ENCODE results near the gene RNF183. TPM values are rescaled to one million over a fixed set of nuclear protein-coding genes. Genes with fewer than 3 reads are reported as not detected.
"Not testable (repeated sequence)": the region's sequence is repeated elsewhere in the genome, so short reads cannot be mapped to it uniquely, and the experiment has no call there.

RNF183 gene
- total RNA-seq, 1 experiment from 2014 or later, result not detected

GRCh38 chr9:113317777-113318176, 14.6 kb upstream of the RNF183 start:
- no peak for DNase-seq (ENCODE audit: low read depth)

- no peak for DNase-seq (ENCODE audit: low read depth)
Measured at GRCh38 chr9:113316030-113316429, 12.9 kb upstream of the RNF183 start.

- no peak for DNase-seq (ENCODE audit: low read depth)
Measured at GRCh38 chr9:113315231-113315630, 12.1 kb upstream of the RNF183 start.

- DNase-seq (ENCODE audit: low read depth), result no peak
Measured at GRCh38 chr9:113313261-113313660, 10.1 kb upstream of the RNF183 start.

- no peak for DNase-seq (ENCODE audit: low read depth)
Measured at GRCh38 chr9:113311961-113312360, 8.8 kb upstream of the RNF183 start.

- DNase-seq (ENCODE audit: low read depth), result no peak
Measured at GRCh38 chr9:113310538-113310937, 7.4 kb upstream of the RNF183 start.

GRCh38 chr9:113309204-113309813, 6.1 kb upstream of the RNF183 start:
- peak; percentile 10 for DNase-seq (ENCODE audit: low read depth)

- DNase-seq (ENCODE audit: low read depth), result no peak
Measured at GRCh38 chr9:113307396-113307975, 4.3 kb upstream of the RNF183 start.

- no peak for DNase-seq (ENCODE audit: low read depth)
Measured at GRCh38 chr9:113306566-113306965, 3.4 kb upstream of the RNF183 start.

- no peak for DNase-seq (ENCODE audit: low read depth)
Measured at GRCh38 chr9:113301548-113301947, 1.6 kb downstream of the RNF183 start.

GRCh38 chr9:113299800-113300292, 3.3 kb downstream of the RNF183 start:
- DNase-seq (ENCODE audit: low read depth), result peak; percentile 36

GRCh38 chr9:113298924-113299770, 4.0 kb downstream of the RNF183 start:
- no peak for DNase-seq (ENCODE audit: low read depth)

GRCh38 chr9:113298311-113298710, 4.9 kb downstream of the RNF183 start:
- DNase-seq (ENCODE audit: low read depth), result no peak

- no peak for DNase-seq (ENCODE audit: low read depth)
Measured at GRCh38 chr9:113296796-113297558, 6.2 kb downstream of the RNF183 start.

- DNase-seq (ENCODE audit: low read depth), result not testable (repeated sequence)
Measured at GRCh38 chr9:113296247-113296646, 6.9 kb downstream of the RNF183 start.

GRCh38 chr9:113293285-113293878, 9.8 kb downstream of the RNF183 start:
- DNase-seq (ENCODE audit: low read depth), result no peak

GRCh38 chr9:113290052-113290607, 13.0 kb downstream of the RNF183 start:
- DNase-seq (ENCODE audit: low read depth), result no peak

- DNase-seq (ENCODE audit: low read depth), result no peak
Measured at GRCh38 chr9:113289091-113289490, 14.1 kb downstream of the RNF183 start.

GRCh38 chr9:113281356-113281755, 21.8 kb downstream of the RNF183 start:
- DNase-seq (ENCODE audit: low read depth), result no peak

- no peak for DNase-seq (ENCODE audit: low read depth)
Measured at GRCh38 chr9:113278840-113279239, 24.3 kb downstream of the RNF183 start.

Measured in HT1080 (cell line).